GM23338 (cell line): ENCODE results near the gene FBXL17.

ENCODE experiments used
- CREB1 ChIP-seq: fragments of 250-450 bp; sonication (Bioruptor Pico); IDR thresholded peaks from 2 replicates; pipeline ENCODE4 v1.5.0; 2020; ENCODE audit warnings: low read depth, mild to moderate bottlenecking, moderate library complexity
- EZH2 ChIP-seq: fragments of 200-600 bp; sonication (generic); IDR thresholded peaks from one replicate; pipeline ENCODE4 v1.8.0; 2017; ENCODE audit warnings: antibody characterized with exemption, mild to moderate bottlenecking, low read depth; ENCODE audit not compliant: unreplicated experiment
- EZH2phosphoT487 ChIP-seq: fragments of 200-600 bp; sonication (generic); IDR thresholded peaks from one replicate; pipeline ENCODE4 v1.8.1; 2018; ENCODE audit warnings: antibody characterized with exemption; ENCODE audit not compliant: unreplicated experiment
- JUNB ChIP-seq: IDR thresholded peaks from one replicate; pipeline ENCODE4 v1.6.1; 2016; ENCODE audit warnings: antibody characterized with exemption; ENCODE audit not compliant: unreplicated experiment
- NANOG ChIP-seq: IDR thresholded peaks from 2 replicates; pipeline ENCODE4 v1.6.1; 2016; ENCODE audit warnings: antibody characterized with exemption, borderline replicate concordance
- POLR2AphosphoS5 ChIP-seq: IDR thresholded peaks from 2 replicates; pipeline ENCODE4 v1.6.1; 2016; ENCODE audit warnings: antibody characterized with exemption, low read depth
- STAT1 ChIP-seq: IDR thresholded peaks from one replicate; pipeline ENCODE4 v1.6.1; 2016; ENCODE audit warnings: antibody characterized with exemption; ENCODE audit not compliant: unreplicated experiment
- ZNF114 ChIP-seq: fragments of 250-450 bp; sonication (Bioruptor Pico); IDR thresholded peaks from 2 replicates; pipeline ENCODE4 v1.5.0; 2020; ENCODE audit warnings: mild to moderate bottlenecking, moderate library complexity
- ZNF331 ChIP-seq: fragments of 250-450 bp; sonication (Bioruptor Pico); IDR thresholded peaks from 2 replicates; pipeline ENCODE4 v1.5.0; 2020; ENCODE audit warnings: low read depth, mild to moderate bottlenecking, moderate library complexity
- TF ChIP-seq, protein P1 (sequence below): IDR thresholded peaks from one replicate; pipeline ENCODE4 v1.6.1; 2018; ENCODE audit warnings: antibody characterized with exemption; ENCODE audit not compliant: unreplicated experiment
- TF ChIP-seq, protein P2 (sequence below), 2 experiments: fragments of 200-600 bp in 1 of 2; sonication (generic) in 1 of 2; conservative IDR thresholded peaks; 2 replicates each; pipeline versions ENCODE4 v1.5.1 to v1.6.1; 2016 to 2017; ENCODE audit warnings: antibody characterized with exemption in 2 of 2, low read depth in 2 of 2, mild to moderate bottlenecking in 2 of 2, moderate library complexity in 1 of 2
- TF ChIP-seq, protein P3 (sequence below): IDR thresholded peaks from 2 replicates; pipeline ENCODE4 v1.6.1; 2016; ENCODE audit warnings: antibody characterized with exemption

DNA sequence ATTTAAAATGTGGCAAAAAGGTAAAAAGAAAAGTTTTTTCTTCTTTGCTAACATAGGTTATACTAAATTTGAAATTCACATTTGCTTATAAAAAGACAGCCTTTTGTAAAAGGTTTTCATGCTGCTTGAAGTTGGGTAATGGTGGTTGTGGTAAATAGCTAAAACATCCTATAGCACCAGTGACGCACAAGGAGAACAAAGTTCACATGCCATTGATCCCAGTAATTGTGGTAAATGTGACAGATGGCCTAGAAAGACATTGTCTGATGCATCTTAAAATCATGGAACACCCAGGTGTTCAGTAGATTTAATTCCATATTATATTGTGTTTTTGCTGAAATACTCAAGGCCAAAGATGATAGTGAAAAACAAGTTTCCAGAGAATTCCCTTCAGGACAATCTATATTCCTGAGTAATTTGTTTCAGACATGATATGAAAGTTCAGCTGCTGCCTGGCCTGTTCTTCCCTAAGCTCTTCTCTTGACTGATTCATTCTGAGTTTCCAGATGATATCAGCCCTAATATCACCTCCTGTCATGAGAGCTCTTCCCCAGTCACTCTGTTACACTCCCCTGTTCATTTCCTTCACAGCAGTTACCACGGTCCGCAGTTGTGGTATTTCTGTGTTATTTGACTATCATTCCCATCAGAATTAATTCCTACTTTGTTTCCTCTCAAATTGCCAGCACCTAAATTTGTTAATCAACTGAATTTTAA is 4.6 kb upstream of the FBXL17 start:
- TF ChIP-seq, protein P1, sequence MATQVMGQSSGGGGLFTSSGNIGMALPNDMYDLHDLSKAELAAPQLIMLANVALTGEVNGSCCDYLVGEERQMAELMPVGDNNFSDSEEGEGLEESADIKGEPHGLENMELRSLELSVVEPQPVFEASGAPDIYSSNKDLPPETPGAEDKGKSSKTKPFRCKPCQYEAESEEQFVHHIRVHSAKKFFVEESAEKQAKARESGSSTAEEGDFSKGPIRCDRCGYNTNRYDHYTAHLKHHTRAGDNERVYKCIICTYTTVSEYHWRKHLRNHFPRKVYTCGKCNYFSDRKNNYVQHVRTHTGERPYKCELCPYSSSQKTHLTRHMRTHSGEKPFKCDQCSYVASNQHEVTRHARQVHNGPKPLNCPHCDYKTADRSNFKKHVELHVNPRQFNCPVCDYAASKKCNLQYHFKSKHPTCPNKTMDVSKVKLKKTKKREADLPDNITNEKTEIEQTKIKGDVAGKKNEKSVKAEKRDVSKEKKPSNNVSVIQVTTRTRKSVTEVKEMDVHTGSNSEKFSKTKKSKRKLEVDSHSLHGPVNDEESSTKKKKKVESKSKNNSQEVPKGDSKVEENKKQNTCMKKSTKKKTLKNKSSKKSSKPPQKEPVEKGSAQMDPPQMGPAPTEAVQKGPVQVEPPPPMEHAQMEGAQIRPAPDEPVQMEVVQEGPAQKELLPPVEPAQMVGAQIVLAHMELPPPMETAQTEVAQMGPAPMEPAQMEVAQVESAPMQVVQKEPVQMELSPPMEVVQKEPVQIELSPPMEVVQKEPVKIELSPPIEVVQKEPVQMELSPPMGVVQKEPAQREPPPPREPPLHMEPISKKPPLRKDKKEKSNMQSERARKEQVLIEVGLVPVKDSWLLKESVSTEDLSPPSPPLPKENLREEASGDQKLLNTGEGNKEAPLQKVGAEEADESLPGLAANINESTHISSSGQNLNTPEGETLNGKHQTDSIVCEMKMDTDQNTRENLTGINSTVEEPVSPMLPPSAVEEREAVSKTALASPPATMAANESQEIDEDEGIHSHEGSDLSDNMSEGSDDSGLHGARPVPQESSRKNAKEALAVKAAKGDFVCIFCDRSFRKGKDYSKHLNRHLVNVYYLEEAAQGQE: no peak
- TF ChIP-seq EZH2: no peak
- TF ChIP-seq, protein P2, sequence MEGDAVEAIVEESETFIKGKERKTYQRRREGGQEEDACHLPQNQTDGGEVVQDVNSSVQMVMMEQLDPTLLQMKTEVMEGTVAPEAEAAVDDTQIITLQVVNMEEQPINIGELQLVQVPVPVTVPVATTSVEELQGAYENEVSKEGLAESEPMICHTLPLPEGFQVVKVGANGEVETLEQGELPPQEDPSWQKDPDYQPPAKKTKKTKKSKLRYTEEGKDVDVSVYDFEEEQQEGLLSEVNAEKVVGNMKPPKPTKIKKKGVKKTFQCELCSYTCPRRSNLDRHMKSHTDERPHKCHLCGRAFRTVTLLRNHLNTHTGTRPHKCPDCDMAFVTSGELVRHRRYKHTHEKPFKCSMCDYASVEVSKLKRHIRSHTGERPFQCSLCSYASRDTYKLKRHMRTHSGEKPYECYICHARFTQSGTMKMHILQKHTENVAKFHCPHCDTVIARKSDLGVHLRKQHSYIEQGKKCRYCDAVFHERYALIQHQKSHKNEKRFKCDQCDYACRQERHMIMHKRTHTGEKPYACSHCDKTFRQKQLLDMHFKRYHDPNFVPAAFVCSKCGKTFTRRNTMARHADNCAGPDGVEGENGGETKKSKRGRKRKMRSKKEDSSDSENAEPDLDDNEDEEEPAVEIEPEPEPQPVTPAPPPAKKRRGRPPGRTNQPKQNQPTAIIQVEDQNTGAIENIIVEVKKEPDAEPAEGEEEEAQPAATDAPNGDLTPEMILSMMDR (conservative IDR thresholded peaks at IDR 0.05; ENCODE audit: low read depth in 2 of 2): no peak
- TF ChIP-seq JUNB: no peak
- TF ChIP-seq POLR2AphosphoS5: no peak
- no peak for TF ChIP-seq EZH2phosphoT487
- TF ChIP-seq NANOG: no peak
- no peak for TF ChIP-seq CREB1
- TF ChIP-seq STAT1: no peak
- TF ChIP-seq, protein P3, sequence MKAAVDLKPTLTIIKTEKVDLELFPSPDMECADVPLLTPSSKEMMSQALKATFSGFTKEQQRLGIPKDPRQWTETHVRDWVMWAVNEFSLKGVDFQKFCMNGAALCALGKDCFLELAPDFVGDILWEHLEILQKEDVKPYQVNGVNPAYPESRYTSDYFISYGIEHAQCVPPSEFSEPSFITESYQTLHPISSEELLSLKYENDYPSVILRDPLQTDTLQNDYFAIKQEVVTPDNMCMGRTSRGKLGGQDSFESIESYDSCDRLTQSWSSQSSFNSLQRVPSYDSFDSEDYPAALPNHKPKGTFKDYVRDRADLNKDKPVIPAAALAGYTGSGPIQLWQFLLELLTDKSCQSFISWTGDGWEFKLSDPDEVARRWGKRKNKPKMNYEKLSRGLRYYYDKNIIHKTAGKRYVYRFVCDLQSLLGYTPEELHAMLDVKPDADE: no peak
- TF ChIP-seq ZNF114 (CRISPR knock-in tag): no peak
- TF ChIP-seq ZNF331 (CRISPR knock-in tag): no peak
